DOHH2 (cell line): ENCODE data around the gene PRLH.

Experiments
- H3F3A ChIP-seq: fragments of 200-600 bp; sonication (generic), shearing (Covaris generic); 2 replicates; pipeline ENCODE4 v1.6.0; 2016; ENCODE audit warnings: antibody characterized with exemption, mild to moderate bottlenecking; ENCODE audit not compliant: control insufficient read depth, insufficient read depth
- H3K27ac ChIP-seq: fragments of 200-600 bp; sonication (generic); 2 replicates; pipeline ENCODE4 v1.5.1; 2014; ENCODE audit warnings: low read depth, mild to moderate bottlenecking, low read length, moderate library complexity
- H3K27me3 ChIP-seq: fragments of 200-600 bp; sonication (generic); 2 replicates; pipeline ENCODE4 v1.6.1; 2014; ENCODE audit warnings: mild to moderate bottlenecking, low read length, mixed read lengths; ENCODE audit not compliant: control insufficient read depth
- H3K36me3 ChIP-seq: fragments of 200-600 bp; sonication (generic); 2 replicates; pipeline ENCODE4 v1.6.1; 2014; ENCODE audit warnings: mild to moderate bottlenecking, low read length, moderate library complexity, mixed read lengths; ENCODE audit not compliant: control insufficient read depth
- H3K4me1 ChIP-seq: fragments of 200-600 bp; sonication (generic); 2 replicates; pipeline ENCODE4 v1.6.1; 2014; ENCODE audit warnings: mild to moderate bottlenecking, low read length, mixed read lengths; ENCODE audit not compliant: control insufficient read depth
- H3K4me2 ChIP-seq: fragments of 200-600 bp; sonication (generic); 2 replicates; pipeline ENCODE4 v1.6.0; 2014; ENCODE audit warnings: mild to moderate bottlenecking, low read length, moderate library complexity
- H3K4me3 ChIP-seq: fragments of 200-600 bp; sonication (generic); 2 replicates; pipeline ENCODE4 v1.5.1; 2014; ENCODE audit warnings: mild to moderate bottlenecking, low read length, mixed read lengths
- H3K79me2 ChIP-seq: fragments of 200-600 bp; sonication (generic); 2 replicates; pipeline ENCODE4 v1.6.1; 2014; ENCODE audit warnings: mild to moderate bottlenecking, low read length, mixed read lengths; ENCODE audit not compliant: control insufficient read depth
- H3K9me2 ChIP-seq: fragments of 200-600 bp; sonication (generic); replicated peaks from 2 replicates; pipeline ENCODE4 v1.6.1; 2014; ENCODE audit warnings: mild to moderate bottlenecking, low read length, mixed read lengths; ENCODE audit not compliant: control insufficient read depth
- H3K9me3 ChIP-seq: fragments of 200-600 bp; sonication (generic); 2 replicates; pipeline ENCODE4 v1.6.1; 2014; ENCODE audit warnings: antibody characterized with exemption, low read length, mixed read lengths; ENCODE audit not compliant: control insufficient read depth, insufficient read depth
- H4K20me1 ChIP-seq: fragments of 200-600 bp; sonication (generic); 2 replicates; pipeline ENCODE4 v1.6.0; 2014; ENCODE audit warnings: low read depth, mild to moderate bottlenecking, antibody characterized with exemption, low read length, moderate library complexity; ENCODE audit not compliant: control insufficient read depth, insufficient read depth
- EZH2phosphoT487 ChIP-seq: fragments of 200-600 bp; sonication (generic); IDR thresholded peaks from 2 replicates; pipeline ENCODE4 v1.6.1; 2017; ENCODE audit warnings: borderline replicate concordance, mild to moderate bottlenecking, antibody characterized with exemption, low read length, moderate library complexity, mixed read lengths
- TF ChIP-seq, protein P1 (sequence below): fragments of 200-600 bp; sonication (generic); IDR thresholded peaks from one replicate; pipeline ENCODE4 v1.5.1; 2014; ENCODE audit warnings: antibody characterized with exemption, mild to moderate bottlenecking, low read depth, low read length; ENCODE audit not compliant: poor library complexity, severe bottlenecking

Gene PRLH

DNA sequence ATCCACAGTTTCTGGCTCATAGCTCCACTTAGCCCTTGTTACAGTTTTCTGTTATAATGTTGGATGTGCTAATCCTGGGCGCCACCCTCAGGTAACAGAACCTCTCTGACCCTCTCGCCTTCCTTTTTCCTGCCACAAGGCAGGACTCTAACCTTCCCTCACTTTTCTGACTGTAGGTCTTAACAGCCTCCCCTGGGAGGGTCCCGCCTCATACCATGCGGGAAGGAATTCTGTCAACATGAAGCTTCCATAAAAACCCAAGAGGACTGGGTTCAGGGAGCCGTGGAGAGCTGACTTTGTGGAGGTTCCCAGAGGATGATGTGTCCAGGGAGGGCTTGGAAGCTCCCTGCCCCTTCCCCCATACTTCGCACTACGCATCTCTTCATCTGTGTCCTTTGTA, 36.0 kb downstream of the PRLH start:
- Histone ChIP-seq H3K79me2 (no peaks in the 10 kb centered on the region), H3K4me1 (peaks cover 10% of the 10 kb centered on the region), H4K20me1 (no peaks in the 10 kb centered on the region), H3K4me3 (no peak overlapping the region), H3K4me2 (no peak overlapping the region), H3K27ac (no peak overlapping the region), H3K36me3 (no peaks in the 10 kb centered on the region), H3K9me3 (no peaks in the 10 kb centered on the region), H3K27me3 (peaks cover 2% of the 10 kb centered on the region), H3K9me2 (no peaks in the 10 kb centered on the region), H3F3A (no peaks in the 10 kb centered on the region)
- TF ChIP-seq, protein P1, sequence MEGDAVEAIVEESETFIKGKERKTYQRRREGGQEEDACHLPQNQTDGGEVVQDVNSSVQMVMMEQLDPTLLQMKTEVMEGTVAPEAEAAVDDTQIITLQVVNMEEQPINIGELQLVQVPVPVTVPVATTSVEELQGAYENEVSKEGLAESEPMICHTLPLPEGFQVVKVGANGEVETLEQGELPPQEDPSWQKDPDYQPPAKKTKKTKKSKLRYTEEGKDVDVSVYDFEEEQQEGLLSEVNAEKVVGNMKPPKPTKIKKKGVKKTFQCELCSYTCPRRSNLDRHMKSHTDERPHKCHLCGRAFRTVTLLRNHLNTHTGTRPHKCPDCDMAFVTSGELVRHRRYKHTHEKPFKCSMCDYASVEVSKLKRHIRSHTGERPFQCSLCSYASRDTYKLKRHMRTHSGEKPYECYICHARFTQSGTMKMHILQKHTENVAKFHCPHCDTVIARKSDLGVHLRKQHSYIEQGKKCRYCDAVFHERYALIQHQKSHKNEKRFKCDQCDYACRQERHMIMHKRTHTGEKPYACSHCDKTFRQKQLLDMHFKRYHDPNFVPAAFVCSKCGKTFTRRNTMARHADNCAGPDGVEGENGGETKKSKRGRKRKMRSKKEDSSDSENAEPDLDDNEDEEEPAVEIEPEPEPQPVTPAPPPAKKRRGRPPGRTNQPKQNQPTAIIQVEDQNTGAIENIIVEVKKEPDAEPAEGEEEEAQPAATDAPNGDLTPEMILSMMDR = no peak
- no peak for TF ChIP-seq EZH2phosphoT487

DNA sequence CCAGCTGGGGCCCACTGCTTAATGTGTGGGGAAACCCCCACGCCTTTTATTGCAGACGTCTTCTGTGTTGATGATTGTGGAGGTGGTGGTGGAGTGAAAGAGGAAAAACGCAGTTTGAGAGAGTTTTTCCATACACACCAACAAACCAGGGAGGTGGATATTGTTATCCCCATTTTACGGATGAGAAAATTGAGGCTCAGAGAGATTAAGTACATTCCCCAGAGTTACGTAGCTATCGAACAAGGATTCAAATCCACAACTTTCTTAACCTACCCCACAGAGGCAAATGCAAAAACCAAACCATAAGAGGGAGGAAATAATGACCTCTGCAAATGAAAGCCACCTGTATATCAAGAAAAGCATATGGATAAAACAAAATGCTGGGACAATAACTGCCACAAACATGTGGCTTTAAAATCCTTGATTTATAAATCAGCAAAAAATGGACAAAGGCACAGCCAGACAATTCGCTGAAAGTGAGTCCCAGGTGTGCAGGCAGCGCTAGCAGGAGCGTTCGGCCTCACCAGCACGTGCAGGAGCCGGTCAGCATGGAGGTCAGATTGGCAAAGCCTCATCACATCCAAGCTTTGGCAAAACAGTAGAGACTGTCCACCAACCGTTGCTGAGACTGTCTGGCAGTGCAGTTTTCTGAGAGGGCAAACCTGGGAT, 36.8 kb downstream of the PRLH start:
- Histone ChIP-seq H3K4me1 (peaks cover 10% of the 10 kb centered on the region), H3F3A (no peaks in the 10 kb centered on the region), H3K79me2 (no peaks in the 10 kb centered on the region), H3K9me2 (no peaks in the 10 kb centered on the region), H4K20me1 (no peaks in the 10 kb centered on the region), H3K4me2 (peak overlapping the region; percentile 53), H3K27me3 (peaks cover 2% of the 10 kb centered on the region), H3K4me3 (peak overlapping the region; percentile 22), H3K9me3 (no peaks in the 10 kb centered on the region), H3K36me3 (no peaks in the 10 kb centered on the region), H3K27ac (no peak overlapping the region)
- no peak for TF ChIP-seq EZH2phosphoT487
- TF ChIP-seq, protein P1 = no peak

DNA sequence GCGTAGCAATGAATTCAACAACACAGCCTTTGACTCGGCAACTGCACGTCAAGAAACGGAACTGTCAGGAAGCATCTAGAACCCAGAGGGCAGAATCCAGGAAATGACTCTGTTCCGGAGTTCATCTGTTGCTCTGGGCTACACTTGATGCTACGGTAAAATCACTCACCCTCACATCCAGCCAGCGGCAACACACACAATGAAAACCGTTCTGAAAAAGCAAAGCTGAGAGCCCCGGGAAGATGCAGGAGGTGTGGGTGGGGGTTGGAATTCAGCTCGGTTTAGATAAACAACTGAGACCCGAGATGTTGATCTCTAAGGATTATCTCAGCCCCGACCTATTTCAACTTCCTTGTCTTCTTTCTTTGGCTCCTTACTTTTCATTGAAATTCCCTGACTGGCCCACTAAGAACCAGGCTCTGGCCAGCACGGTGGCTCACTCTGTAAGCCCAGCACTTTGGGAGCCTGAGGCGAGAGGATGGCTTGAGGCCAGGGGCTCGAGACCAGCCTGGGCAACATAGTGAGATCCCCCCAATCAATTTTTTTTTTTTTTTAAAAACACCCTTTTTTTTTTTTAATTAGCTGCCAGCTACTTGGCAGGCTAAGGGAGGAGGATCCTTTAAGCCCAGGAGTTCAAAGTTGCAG, 37.5 kb downstream of the PRLH start:
- Histone ChIP-seq H3K9me2 (no peaks in the 10 kb centered on the region), H3K4me3 (peak overlapping the region; percentile 22), H3K79me2 (no peaks in the 10 kb centered on the region), H3K36me3 (no peaks in the 10 kb centered on the region), H3K4me2 (peak overlapping the region; percentile 53), H3K4me1 (peaks cover 10% of the 10 kb centered on the region), H3F3A (no peaks in the 10 kb centered on the region), H3K27ac (no peak overlapping the region), H3K27me3 (peaks cover 2% of the 10 kb centered on the region), H4K20me1 (no peaks in the 10 kb centered on the region), H3K9me3 (no peaks in the 10 kb centered on the region)
- TF ChIP-seq EZH2phosphoT487 = no peak

DNA sequence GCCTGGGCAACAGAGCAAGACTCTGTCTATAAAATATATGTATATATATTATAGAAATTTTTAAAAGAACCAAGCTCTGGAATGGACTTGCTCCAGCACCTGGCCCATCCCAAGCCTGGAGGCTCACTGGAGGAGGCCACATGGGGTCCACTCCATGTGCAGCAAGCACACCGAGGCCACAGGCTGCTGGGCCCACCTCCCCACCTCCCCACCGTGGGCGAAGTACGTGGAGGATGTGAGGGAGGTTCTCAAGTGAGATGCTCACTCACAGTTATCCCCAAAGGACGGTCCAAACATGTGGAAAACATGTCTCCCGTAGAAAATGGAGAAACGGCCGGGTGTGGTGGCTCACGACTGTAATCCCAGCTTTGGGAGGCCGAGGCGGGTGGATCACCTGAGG, 38.0 kb downstream of the PRLH start:
- Histone ChIP-seq H3K4me2 (no peak overlapping the region), H3K27ac (no peak overlapping the region), H3K27me3 (peaks cover 2% of the 10 kb centered on the region), H3K36me3 (no peaks in the 10 kb centered on the region), H3K4me1 (peaks cover 10% of the 10 kb centered on the region), H3K9me3 (no peaks in the 10 kb centered on the region), H3F3A (no peaks in the 10 kb centered on the region), H3K4me3 (no peak overlapping the region), H3K9me2 (no peaks in the 10 kb centered on the region), H4K20me1 (no peaks in the 10 kb centered on the region), H3K79me2 (no peaks in the 10 kb centered on the region)
- TF ChIP-seq, protein P1 = no peak
- TF ChIP-seq EZH2phosphoT487 = no peak
